Measurements from ENCODE around the gene RAP1GAP2.

GRCh38 chr17:2962236-2962635 lies 166.0 kb downstream of the RAP1GAP2 start:
- TF ChIP-seq CTCF (IDR thresholded peaks at IDR 0.05; ENCODE audit: low read depth, low read length, poor library complexity, severe bottlenecking) (no peak), EZH2phosphoT487 (IDR thresholded peaks at IDR 0.05; ENCODE audit: borderline replicate concordance, low read length) (no peak)

Data from DOHH2 (cell line).